BJ (cell line): ENCODE results near the gene C1orf159. TPM values are rescaled to one million over a fixed set of nuclear protein-coding genes. Genes with fewer than 3 reads are reported as not detected.

Source experiments
- CTCF ChIA-PET: fragments of 350-600 bp; formaldehyde crosslinking; extraction: SDS; loops from one replicate; lab custom pipeline; 2021; ENCODE audit warnings: antibody characterized with exemption, inconsistent platforms; lab: Yijun Ruan, JAX
- POLR2A ChIA-PET: fragments of 300-600 bp; sonication (Branson Sonifier 250); formaldehyde crosslinking; extraction: SDS; loops from one replicate; lab custom pipeline; 2021; ENCODE audit warnings: antibody characterized with exemption; lab: Charles Lee
- DNase-seq: peaks from one replicate; pipeline ENCODE4 v3.0.0-alpha.2; 2011; ENCODE audit warnings: low read depth
- H3K27me3 ChIP-seq: 2 replicates; pipeline ENCODE4 v1.6.0; 2011; ENCODE audit warnings: low read length; ENCODE audit not compliant: control insufficient read depth, insufficient read depth
- H3K36me3 ChIP-seq: 2 replicates; pipeline ENCODE4 v1.5.1; 2011; ENCODE audit warnings: low read length; ENCODE audit not compliant: control insufficient read depth, insufficient read depth
- H3K4me3 ChIP-seq: 2 replicates; pipeline ENCODE4 v1.5.1; 2011; ENCODE audit warnings: low read depth, mild to moderate bottlenecking, control low read depth, low read length
- CTCF ChIP-seq: IDR thresholded peaks from 2 replicates; pipeline ENCODE4 v1.5.1; 2011; ENCODE audit warnings: low read depth, mild to moderate bottlenecking, control low read depth, inconsistent platforms, low read length, moderate library complexity; ENCODE audit not compliant: insufficient read depth
- polyA plus RNA-seq: library from polyadenylated mRNA; depleted of rRNA; stranded (reverse); fragments of >200 nt; gene quantifications from 2 replicates; pipeline ENCODE4 v1.2.3, GENCODE V29; 2011; rRNA removed

C1orf159 gene
- polyA plus RNA-seq, 1 experiment: 8.9 TPM

GRCh38 chr1:1033731-1034438 lies 82.0 kb downstream of the C1orf159 start:
- CTCF ChIA-PET: interaction anchor here (1.0 to 3.5 kb wide), 5 partner anchors 11 to 49 kb away, joined by 3 to 20 read pairs (median 5); no protein-coding TSS in a partner anchor

GRCh38 chr1:1033009-1033587 lies 82.8 kb downstream of the C1orf159 start:
- no peak for DNase-seq
- CTCF ChIA-PET: interaction anchor here (1.0 to 3.5 kb wide), 4 partner anchors 10 to 36 kb away, joined by 3 to 20 read pairs (median 10); no protein-coding TSS in a partner anchor
- POLR2A ChIA-PET: no interaction called here

More at GRCh38 chr1:1033731-1034438, 82.0 kb downstream of the C1orf159 start:
- Histone ChIP-seq H3K36me3 (peaks cover 13% of the 10 kb centered on the region), H3K4me3 (no peak overlapping the region; the same call in 1 of the 2 replicates), H3K27me3 (no peaks in the 10 kb centered on the region)
- POLR2A ChIA-PET: no interaction called here
- no peak for TF ChIP-seq CTCF
- DNase-seq: no peak

GRCh38 chr1:1032424-1032823 lies 83.5 kb downstream of the C1orf159 start:
- H3K4me3 ChIP-seq: no peak overlapping the region
- no peak for TF ChIP-seq CTCF
- ChIA-PET CTCF (interaction anchor here (0.7 to 3.5 kb wide), 8 partner anchors 8 to 47 kb away, joined by 3 to 20 read pairs (median 6); no protein-coding TSS in a partner anchor), POLR2A (no interaction called here)
- peaks cover 12% of the 10 kb centered on the region for H3K36me3 ChIP-seq
- no peaks in the 10 kb centered on the region for H3K27me3 ChIP-seq
- no peak for DNase-seq

More at GRCh38 chr1:1033009-1033587, 82.8 kb downstream of the C1orf159 start:
- peak; percentile 81 for TF ChIP-seq CTCF
- peak overlapping the region; percentile 30 for H3K4me3 ChIP-seq
- peaks cover 13% of the 10 kb centered on the region for H3K36me3 ChIP-seq
- no peaks in the 10 kb centered on the region for H3K27me3 ChIP-seq

Other genes with a start within 250 kb of the C1orf159 start
- 6.3 and 10.0 TPM in 2 replicates for gene SAMD11, start 192.2 kb downstream of the C1orf159 start, polyA plus RNA-seq
- 33.7 and 49.7 TPM in 2 replicates for gene NOC2L, start 156.8 kb downstream of the C1orf159 start, polyA plus RNA-seq
- gene KLHL17, start 155.5 kb downstream of the C1orf159 start, polyA plus RNA-seq: 6.7 and 14.7 TPM in 2 replicates
- 0.48 and 0.88 TPM in 2 replicates for gene PLEKHN1, start 149.6 kb downstream of the C1orf159 start, polyA plus RNA-seq
- not detected in 2 replicates for gene PERM1, start 134.0 kb downstream of the C1orf159 start, polyA plus RNA-seq
- gene HES4, start 116.0 kb downstream of the C1orf159 start, polyA plus RNA-seq: 5.6 and 10.8 TPM in 2 replicates
- 73.0 and 86.8 TPM in 2 replicates for gene ISG15, start 102.6 kb downstream of the C1orf159 start, polyA plus RNA-seq
- 32.7 and 41.2 TPM in 2 replicates for gene AGRN, start 96.0 kb downstream of the C1orf159 start, polyA plus RNA-seq
- not detected in 2 replicates for gene RNF223, start 41.8 kb downstream of the C1orf159 start, polyA plus RNA-seq
- gene TTLL10, start 57.8 kb upstream of the C1orf159 start, polyA plus RNA-seq: not detected in 2 replicates
- gene TNFRSF18, start 90.5 kb upstream of the C1orf159 start, polyA plus RNA-seq: 0.40 TPM in 1 of 2 replicates, not detected in the other
- not detected in 2 replicates for gene TNFRSF4, start 98.1 kb upstream of the C1orf159 start, polyA plus RNA-seq
- gene SDF4, start 115.9 kb upstream of the C1orf159 start, polyA plus RNA-seq: 119 and 188 TPM in 2 replicates
- 16.9 and 20.9 TPM in 2 replicates for gene B3GALT6, start 116.1 kb upstream of the C1orf159 start, polyA plus RNA-seq
- 0.42 and 0.43 TPM in 2 replicates for gene C1QTNF12, start 130.6 kb upstream of the C1orf159 start, polyA plus RNA-seq
- 20.5 and 25.7 TPM in 2 replicates for gene UBE2J2, start 157.8 kb upstream of the C1orf159 start, polyA plus RNA-seq
- 1.1 and 1.9 TPM in 2 replicates for gene SCNN1D, start 164.3 kb upstream of the C1orf159 start, polyA plus RNA-seq
- gene ACAP3, start 191.8 kb upstream of the C1orf159 start, polyA plus RNA-seq: 19.5 and 33.9 TPM in 2 replicates
- gene PUSL1, start 192.5 kb upstream of the C1orf159 start, polyA plus RNA-seq: 11.9 and 18.2 TPM in 2 replicates
- 52.0 and 95.8 TPM in 2 replicates for gene INTS11, start 208.6 kb upstream of the C1orf159 start, polyA plus RNA-seq
- gene CPTP, start 208.7 kb upstream of the C1orf159 start, polyA plus RNA-seq: 11.1 and 14.2 TPM in 2 replicates
- gene TAS1R3, start 215.2 kb upstream of the C1orf159 start, polyA plus RNA-seq: 0.06 and 0.11 TPM in 2 replicates
- 16.2 and 23.6 TPM in 2 replicates for gene DVL1, start 233.3 kb upstream of the C1orf159 start, polyA plus RNA-seq
- gene MXRA8, start 242.5 kb upstream of the C1orf159 start, polyA plus RNA-seq: 427 and 702 TPM in 2 replicates